Measurements from ENCODE around the gene ZNF487. TPM values are rescaled to one million over a fixed set of nuclear protein-coding genes. Genes with fewer than 3 reads are reported as not detected.

Gene ZNF487
- total and polyA plus RNA-seq, 2 of the 13 experiments (the other 11 are each of a cell fraction or from before 2014, with no cell fraction given): 7.4 to 8.8 TPM

- TF ChIP-seq NR0B2 (CRISPR knock-in tag; IDR thresholded peaks at IDR 0.05) (no peak), ZNF816 (CRISPR knock-in tag; IDR thresholded peaks at IDR 0.05; ENCODE audit: borderline replicate concordance) (no peak), ZNF616 (CRISPR knock-in tag; IDR thresholded peaks at IDR 0.05; ENCODE audit: low read depth) (no peak), NFIC (IDR thresholded peaks at IDR 0.05; ENCODE audit: low read length) (0 out of 2 replicates have a peak, but pooled peaks have one; percentile 45), ZNF501 (CRISPR knock-in tag; IDR thresholded peaks at IDR 0.05) (no peak), ZFAT (CRISPR knock-in tag; conservative IDR thresholded peaks at IDR 0.05) (no peak), KDM1A (CRISPR knock-in tag; IDR thresholded peaks at IDR 0.05) (peak; percentile 69; the same call in 1 of the 2 replicates), NR2F1 (CRISPR knock-in tag; IDR thresholded peaks at IDR 0.05) (peak; percentile 30 to 85; a peak in 3 of 4 replicates), ZNF788 (CRISPR knock-in tag; IDR thresholded peaks at IDR 0.05; ENCODE audit: borderline replicate concordance) (peak; percentile 67; the same call in 1 of the 2 replicates), ZNF644 (CRISPR knock-in tag; IDR thresholded peaks at IDR 0.05; ENCODE audit: low read depth) (0 out of 2 replicates have a peak, but pooled peaks have one; percentile 23), ZNF496 (CRISPR knock-in tag; IDR thresholded peaks at IDR 0.05; ENCODE audit: insufficient replicate concordance) (no peak), ISL2 (CRISPR knock-in tag; IDR thresholded peaks at IDR 0.05) (peak; percentile 55; the same call in 1 of the 2 replicates), ZNF746 (CRISPR knock-in tag; IDR thresholded peaks at IDR 0.05) (peak; percentile 55; the same call in 1 of the 2 replicates), POGZ (CRISPR knock-in tag; IDR thresholded peaks at IDR 0.05) (peak; percentile 67), ATAD3A (CRISPR knock-in tag; IDR thresholded peaks at IDR 0.05) (no peak)
- TF ChIP-seq, protein P1, sequence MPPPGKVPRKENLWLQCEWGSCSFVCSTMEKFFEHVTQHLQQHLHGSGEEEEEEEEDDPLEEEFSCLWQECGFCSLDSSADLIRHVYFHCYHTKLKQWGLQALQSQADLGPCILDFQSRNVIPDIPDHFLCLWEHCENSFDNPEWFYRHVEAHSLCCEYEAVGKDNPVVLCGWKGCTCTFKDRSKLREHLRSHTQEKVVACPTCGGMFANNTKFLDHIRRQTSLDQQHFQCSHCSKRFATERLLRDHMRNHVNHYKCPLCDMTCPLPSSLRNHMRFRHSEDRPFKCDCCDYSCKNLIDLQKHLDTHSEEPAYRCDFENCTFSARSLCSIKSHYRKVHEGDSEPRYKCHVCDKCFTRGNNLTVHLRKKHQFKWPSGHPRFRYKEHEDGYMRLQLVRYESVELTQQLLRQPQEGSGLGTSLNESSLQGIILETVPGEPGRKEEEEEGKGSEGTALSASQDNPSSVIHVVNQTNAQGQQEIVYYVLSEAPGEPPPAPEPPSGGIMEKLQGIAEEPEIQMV (CRISPR knock-in tag; IDR thresholded peaks at IDR 0.05; ENCODE audit: low read depth): no peak
- TF ChIP-seq, protein P2, sequence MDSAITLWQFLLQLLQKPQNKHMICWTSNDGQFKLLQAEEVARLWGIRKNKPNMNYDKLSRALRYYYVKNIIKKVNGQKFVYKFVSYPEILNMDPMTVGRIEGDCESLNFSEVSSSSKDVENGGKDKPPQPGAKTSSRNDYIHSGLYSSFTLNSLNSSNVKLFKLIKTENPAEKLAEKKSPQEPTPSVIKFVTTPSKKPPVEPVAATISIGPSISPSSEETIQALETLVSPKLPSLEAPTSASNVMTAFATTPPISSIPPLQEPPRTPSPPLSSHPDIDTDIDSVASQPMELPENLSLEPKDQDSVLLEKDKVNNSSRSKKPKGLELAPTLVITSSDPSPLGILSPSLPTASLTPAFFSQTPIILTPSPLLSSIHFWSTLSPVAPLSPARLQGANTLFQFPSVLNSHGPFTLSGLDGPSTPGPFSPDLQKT (CRISPR knock-in tag; IDR thresholded peaks at IDR 0.05; ENCODE audit: borderline replicate concordance): no peak
- TF ChIP-seq, protein P3, sequence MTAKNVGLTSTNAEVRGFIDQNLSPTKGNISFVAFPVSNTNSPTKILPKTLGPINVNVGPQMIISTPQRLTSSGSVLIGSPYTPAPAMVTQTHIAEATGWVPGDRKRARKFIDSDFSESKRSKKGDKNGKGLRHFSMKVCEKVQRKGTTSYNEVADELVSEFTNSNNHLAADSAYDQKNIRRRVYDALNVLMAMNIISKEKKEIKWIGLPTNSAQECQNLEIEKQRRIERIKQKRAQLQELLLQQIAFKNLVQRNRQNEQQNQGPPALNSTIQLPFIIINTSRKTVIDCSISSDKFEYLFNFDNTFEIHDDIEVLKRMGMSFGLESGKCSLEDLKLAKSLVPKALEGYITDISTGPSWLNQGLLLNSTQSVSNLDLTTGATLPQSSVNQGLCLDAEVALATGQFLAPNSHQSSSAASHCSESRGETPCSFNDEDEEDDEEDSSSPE (CRISPR knock-in tag; IDR thresholded peaks at IDR 0.05): peak; percentile 54; the same call in 1 of the 2 replicates
- TF ChIP-seq, protein P4, sequence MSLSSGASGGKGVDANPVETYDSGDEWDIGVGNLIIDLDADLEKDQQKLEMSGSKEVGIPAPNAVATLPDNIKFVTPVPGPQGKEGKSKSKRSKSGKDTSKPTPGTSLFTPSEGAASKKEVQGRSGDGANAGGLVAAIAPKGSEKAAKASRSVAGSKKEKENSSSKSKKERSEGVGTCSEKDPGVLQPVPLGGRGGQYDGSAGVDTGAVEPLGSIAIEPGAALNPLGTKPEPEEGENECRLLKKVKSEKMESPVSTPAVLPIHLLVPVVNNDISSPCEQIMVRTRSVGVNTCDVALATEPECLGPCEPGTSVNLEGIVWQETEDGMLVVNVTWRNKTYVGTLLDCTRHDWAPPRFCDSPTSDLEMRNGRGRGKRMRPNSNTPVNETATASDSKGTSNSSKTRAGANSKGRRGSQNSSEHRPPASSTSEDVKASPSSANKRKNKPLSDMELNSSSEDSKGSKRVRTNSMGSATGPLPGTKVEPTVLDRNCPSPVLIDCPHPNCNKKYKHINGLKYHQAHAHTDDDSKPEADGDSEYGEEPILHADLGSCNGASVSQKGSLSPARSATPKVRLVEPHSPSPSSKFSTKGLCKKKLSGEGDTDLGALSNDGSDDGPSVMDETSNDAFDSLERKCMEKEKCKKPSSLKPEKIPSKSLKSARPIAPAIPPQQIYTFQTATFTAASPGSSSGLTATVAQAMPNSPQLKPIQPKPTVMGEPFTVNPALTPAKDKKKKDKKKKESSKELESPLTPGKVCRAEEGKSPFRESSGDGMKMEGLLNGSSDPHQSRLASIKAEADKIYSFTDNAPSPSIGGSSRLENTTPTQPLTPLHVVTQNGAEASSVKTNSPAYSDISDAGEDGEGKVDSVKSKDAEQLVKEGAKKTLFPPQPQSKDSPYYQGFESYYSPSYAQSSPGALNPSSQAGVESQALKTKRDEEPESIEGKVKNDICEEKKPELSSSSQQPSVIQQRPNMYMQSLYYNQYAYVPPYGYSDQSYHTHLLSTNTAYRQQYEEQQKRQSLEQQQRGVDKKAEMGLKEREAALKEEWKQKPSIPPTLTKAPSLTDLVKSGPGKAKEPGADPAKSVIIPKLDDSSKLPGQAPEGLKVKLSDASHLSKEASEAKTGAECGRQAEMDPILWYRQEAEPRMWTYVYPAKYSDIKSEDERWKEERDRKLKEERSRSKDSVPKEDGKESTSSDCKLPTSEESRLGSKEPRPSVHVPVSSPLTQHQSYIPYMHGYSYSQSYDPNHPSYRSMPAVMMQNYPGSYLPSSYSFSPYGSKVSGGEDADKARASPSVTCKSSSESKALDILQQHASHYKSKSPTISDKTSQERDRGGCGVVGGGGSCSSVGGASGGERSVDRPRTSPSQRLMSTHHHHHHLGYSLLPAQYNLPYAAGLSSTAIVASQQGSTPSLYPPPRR (CRISPR knock-in tag; IDR thresholded peaks at IDR 0.05; ENCODE audit: borderline replicate concordance): peak; percentile 63; the same call in 1 of the 2 replicates
These were observed 18.8 kb upstream of the ZNF487 start (continued) for GRCh38 chr10:43417950-43418768.

Measured in HepG2 (cell line).